Right lobe of liver (tissue), 4 donors: ENCODE measurements around the gene C1orf87.

Experiments
- POLR2A ChIP-seq: fragments of 450-650 bp; IDR thresholded peaks from one replicate; pipeline ENCODE4 v1.6.1; 2017; ENCODE audit warnings: antibody characterized with exemption, mild to moderate bottlenecking
- TF ChIP-seq, protein P1 (sequence below), 4 donors: fragments of 200-600 bp in 3 of 4; fragments of 450-650 bp in 1 of 4; IDR thresholded peaks; one replicate each; pipeline versions ENCODE4 v1.5.1 to v1.8.0; 2016 to 2022; ENCODE audit warnings: antibody characterized with exemption in 4 of 4, mild to moderate bottlenecking in 2 of 4
- donor health status: DM: no; HTN: no; CAD: no.
- donor health status: DM: no; HTN: no; CAD: no.
- donor health status: DM: no; HTN: yes; CAD: no.

DNA sequence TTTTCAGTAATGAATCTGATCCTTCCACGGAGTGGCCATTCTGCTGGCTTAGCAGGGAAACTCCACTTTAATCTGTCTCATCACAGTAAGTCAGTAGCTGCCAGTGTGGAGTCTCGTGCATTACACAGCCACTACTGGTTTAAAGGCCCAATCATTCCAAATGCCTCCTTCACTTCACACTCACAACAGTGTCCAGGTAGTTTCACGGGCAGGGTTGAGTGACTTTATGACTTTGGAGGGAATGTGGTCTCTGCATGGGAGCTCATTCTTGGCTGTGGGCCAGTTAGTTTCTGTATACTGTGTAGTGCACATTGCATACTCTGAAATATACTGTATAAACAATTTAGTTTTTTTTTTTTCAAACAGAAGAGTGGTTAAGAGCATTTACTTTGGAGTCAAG, 34.6 kb upstream of the C1orf87 start:
- TF ChIP-seq, protein P1, sequence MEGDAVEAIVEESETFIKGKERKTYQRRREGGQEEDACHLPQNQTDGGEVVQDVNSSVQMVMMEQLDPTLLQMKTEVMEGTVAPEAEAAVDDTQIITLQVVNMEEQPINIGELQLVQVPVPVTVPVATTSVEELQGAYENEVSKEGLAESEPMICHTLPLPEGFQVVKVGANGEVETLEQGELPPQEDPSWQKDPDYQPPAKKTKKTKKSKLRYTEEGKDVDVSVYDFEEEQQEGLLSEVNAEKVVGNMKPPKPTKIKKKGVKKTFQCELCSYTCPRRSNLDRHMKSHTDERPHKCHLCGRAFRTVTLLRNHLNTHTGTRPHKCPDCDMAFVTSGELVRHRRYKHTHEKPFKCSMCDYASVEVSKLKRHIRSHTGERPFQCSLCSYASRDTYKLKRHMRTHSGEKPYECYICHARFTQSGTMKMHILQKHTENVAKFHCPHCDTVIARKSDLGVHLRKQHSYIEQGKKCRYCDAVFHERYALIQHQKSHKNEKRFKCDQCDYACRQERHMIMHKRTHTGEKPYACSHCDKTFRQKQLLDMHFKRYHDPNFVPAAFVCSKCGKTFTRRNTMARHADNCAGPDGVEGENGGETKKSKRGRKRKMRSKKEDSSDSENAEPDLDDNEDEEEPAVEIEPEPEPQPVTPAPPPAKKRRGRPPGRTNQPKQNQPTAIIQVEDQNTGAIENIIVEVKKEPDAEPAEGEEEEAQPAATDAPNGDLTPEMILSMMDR (IDR thresholded peaks at IDR 0.05): no peak
- TF ChIP-seq POLR2A: no peak
